Measurements from ENCODE around the gene PPP5C. TPM values are rescaled to one million over a fixed set of nuclear protein-coding genes. Genes with fewer than 3 reads are reported as not detected.
"Not testable (repeated sequence)": the region's sequence is repeated elsewhere in the genome, so short reads cannot be mapped to it uniquely, and the experiment has no call there.

The PPP5C gene
- total RNA-seq, 1 donor from 2014 or later, result 41.6 TPM

- DNase-seq, result no peak
Measured at GRCh38 chr19:46386996-46387712, 40.3 kb downstream of the PPP5C start.

- DNase-seq, result no peak
Measured at GRCh38 chr19:46387713-46388130, 40.8 kb downstream of the PPP5C start.

- no peak for DNase-seq
Measured at GRCh38 chr19:46388311-46389095, 41.6 kb downstream of the PPP5C start.

DNA sequence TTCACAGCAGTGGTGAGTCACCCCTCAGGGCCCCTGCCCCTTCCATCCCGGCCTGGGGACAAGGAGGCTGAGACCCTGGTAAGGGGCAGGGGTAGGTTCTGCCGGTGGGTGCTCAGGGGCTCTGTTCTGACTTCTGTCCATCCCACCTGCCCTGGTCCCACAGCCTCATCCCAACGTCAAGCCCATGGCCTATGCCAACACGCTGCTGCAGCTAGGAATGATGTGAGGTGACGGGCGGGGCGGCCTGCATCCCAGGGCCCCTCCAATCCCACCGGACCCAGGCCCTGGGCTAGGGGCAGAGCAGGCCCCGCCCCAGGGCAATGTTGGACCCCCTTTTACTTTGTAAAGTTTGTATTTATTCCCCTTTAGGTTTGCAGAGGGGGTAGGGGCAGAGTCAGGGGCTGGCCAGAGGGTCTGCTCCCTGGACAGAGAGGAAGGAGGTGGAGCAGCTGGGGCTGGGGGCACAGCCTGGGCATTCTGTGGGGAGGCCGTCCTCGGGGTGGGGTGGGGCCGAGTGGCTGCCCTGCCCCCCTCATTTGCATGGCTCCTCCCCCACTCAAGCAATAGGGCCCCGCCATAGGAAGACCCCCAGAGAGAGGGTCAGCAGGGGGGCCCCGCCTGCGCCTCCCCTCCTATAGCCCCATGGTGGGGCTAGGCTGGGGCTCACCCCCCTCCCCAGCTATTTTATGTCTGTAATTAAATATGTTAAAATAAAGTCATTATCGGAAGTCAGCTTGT is 43.4 kb downstream of the PPP5C start:
- no peak for DNase-seq

- no peak for DNase-seq
Measured at GRCh38 chr19:46390866-46391265, 44.0 kb downstream of the PPP5C start.

DNA sequence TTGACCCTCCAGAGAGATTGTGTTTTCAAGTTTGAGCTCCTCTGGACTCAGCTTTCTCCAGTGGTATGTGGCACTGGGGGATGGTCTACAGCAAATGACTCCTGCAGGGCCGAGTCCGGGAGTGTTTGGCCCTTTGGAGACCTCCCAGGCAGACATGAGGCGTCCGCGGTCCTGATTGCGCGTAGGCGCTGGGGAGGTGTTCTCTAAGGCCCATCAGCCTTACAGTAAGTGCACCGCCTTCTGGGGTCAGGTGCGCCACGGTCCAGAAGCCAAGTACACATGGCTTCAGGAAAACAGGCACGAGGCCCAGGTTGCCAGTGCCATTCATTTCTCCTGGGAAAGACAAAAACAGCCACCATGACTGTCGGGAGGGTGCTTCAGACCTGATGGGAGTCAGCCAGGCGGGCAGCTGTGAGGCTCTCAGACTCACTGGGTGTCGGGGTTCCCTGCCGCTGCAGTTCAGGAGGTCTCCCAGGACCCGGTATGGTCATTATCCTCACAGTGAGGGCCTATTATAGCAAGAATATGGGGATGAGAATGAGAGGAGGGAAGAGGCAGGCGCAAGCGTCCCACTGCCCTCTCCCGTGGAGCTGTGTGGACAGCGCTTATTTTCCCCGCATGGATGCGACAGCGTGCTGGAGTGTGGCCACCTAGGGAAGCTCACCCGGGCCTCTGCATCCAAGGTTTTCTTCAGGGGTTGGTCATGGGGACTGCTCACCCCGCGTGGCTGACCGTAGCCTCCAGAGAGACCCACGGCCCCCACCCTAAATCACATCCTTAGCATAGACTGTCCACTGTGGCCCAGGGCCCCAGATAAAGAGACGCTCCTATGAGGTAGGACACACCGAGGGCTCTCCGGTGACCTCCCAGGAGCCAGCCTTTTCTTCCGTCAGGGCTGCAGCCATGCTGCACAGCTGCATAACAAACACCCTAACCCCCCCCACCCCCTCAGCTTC is 44.7 kb downstream of the PPP5C start:
- DNase-seq, result no peak

DNA sequence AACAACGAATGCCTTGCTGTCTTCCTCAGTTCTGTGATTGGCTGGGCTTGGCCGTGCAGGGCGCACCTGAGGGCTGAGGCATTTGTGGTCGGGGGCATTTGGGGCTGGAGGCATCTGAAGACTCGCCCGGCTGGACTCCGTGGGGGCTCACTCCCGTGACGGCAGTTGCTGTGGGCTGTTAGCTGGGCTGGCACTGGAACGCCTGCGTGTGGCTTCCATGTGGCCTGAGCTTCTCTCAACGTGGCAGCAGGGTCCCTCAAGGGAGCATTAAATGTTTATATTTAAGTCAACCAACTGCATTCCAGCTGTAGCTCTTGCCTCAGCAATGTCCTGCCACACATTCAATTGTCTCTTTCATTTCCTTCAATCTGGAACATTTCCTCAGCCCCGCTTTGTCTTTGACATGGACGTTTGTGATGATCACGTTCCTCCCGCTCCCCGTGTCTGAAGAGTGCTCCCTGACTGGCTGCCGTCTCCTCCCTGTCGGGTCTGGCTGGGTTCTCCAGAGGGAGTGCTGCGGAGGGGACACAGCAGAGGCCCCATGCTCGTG is 45.4 kb downstream of the PPP5C start:
- DNase-seq, result peak; percentile 96

DNA sequence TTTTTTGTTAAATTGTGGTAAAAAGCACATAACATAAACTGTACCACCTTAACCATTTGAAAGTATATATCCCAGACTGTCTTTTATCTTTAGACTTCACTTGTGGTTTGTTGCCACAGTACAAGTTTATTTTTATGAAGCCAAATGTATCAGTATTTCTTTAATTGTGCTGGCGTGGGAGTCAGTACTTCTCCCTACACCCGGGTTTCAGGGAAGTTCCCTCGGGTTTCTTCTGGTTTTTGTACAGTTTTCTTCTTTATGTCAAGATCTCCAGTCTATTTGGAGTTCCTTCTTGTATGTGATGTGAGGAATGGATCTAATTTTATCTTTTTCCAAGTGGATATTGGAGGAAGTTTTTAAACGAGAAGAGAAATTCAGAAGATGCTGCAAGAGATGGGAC is 46.0 kb downstream of the PPP5C start:
- no peak for DNase-seq

DNA sequence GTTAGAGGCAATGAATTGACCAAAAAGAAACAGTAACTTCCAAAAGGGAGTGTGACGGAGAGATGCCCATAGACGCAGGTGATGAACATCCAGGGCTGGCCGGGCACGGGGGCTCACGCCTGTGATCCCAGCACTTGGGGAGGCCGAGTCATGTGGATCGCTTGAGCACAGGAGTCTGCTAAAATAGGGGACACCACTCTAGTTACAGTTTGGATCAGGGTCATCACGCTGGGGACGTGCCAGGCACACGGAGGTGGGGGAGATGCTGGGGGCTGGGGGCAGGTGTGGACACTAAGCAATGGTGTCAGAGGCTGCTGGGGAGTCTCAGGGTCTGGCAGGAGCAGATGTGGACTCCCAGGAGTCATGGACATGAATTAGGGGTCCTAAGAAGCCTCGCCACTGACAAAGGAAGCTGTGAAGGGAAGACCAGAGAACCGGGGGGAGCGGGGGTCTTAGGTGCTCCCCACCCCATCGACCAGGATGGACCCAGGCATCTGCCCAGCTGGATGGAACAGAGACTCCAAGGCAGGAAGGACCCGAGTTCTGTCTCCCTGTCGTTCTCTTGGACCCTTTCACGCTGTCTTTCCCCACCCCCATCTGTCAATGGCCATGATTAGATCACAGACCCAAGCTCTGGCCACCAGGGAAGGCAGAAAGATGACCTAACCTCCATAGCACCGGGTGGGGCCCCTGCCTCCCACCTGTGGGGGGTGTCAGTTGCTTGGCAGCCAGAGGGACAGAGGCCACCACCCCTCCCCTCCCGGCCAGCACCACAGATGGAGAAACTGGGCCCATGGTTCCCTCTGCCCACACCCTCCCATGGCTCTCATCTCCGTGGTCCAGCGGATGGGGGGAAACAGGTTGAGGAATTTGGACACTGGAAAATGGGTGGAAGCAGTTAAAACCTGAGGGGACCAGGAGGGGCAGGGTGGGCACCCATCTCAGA is 46.8 kb downstream of the PPP5C start:
- DNase-seq, result no peak

GRCh38 chr19:46394402-46394797 is 47.5 kb downstream of the PPP5C start:
- DNase-seq, result no peak

DNA sequence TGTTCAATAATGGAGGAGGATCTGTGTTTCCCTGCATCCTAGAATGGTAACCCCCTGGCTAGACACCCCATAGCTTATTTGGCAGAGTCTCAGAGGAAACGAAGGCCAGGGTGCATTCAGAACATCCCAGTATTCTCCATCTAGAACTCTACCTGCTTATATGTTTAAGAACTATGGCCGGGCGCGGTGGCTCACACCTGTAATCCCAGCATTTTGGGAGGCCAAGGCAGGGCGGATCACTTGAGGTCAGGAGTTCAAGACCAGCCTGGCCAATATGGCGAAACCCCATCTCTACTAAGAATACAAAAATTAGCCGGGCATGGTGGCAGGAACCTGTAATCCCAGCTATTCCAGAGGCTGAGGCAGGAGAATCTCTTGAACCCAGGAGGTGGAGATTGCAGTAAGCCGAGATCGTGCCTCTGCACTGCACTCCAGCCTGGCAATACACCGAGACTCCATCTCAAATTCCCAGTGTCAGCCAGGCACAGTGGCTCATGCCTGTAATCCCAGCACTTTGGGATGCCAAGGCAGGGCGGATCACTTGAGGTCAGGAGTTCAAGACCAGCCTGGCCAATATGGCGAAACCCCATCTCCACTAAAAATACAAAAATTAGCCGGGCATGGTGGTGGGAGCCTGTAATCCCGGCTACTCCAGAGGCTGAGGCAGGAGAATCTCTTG is 51.1 kb downstream of the PPP5C start:
- not testable (repeated sequence) for DNase-seq

GRCh38 chr19:46402725-46403124 is 55.8 kb downstream of the PPP5C start:
- DNase-seq, result no peak

DNA sequence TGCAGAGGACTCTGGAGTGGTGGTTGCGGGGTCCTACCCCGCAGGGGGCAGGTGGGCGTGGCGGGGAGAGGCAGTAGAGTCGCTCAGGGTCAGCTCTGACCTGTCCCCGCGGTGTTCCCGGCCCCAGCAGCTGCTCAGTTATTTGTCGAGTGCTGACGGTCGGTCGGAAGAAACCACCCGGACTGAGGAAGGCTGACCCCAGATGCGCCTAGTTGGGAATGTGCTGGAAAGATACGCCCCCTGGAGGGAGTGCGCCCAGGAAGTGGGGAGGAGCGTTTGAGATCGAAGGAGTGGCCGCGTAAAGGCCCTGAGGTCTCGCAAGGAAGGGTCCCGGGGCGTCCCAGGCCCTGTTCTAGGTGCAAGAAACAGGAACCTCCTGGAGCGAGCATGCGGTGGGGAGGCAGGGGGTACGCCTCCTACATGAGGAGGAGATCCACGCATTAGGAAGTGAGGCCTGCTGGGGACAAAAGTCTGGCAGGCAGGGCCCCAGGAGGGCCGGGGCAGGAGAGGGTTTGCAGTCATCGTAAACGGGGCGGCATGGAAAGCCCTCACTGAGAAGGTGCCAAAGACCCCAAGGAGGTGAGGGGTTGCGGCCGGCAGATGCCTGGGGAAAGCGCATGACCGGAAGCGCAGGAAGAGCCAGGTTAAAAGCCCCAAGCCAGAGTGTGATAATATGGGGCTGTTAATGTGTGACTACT is 57.3 kb downstream of the PPP5C start:
- peak; percentile 45 for DNase-seq

- peak; percentile 47 for DNase-seq
Measured at GRCh38 chr19:46404753-46405468, 58.0 kb downstream of the PPP5C start.

GRCh38 chr19:46406976-46407375 is 60.1 kb downstream of the PPP5C start:
- DNase-seq, result no peak

- no peak for DNase-seq
Measured at GRCh38 chr19:46407856-46408663, 61.2 kb downstream of the PPP5C start.

GRCh38 chr19:46408664-46409039 is 61.8 kb downstream of the PPP5C start:
- DNase-seq, result no peak

GRCh38 chr19:46409191-46409590 is 62.3 kb downstream of the PPP5C start:
- no peak for DNase-seq

All from skin of body (tissue), 2 donors.